ENCODE data around the gene PARP15.

Gene PARP15

DNA sequence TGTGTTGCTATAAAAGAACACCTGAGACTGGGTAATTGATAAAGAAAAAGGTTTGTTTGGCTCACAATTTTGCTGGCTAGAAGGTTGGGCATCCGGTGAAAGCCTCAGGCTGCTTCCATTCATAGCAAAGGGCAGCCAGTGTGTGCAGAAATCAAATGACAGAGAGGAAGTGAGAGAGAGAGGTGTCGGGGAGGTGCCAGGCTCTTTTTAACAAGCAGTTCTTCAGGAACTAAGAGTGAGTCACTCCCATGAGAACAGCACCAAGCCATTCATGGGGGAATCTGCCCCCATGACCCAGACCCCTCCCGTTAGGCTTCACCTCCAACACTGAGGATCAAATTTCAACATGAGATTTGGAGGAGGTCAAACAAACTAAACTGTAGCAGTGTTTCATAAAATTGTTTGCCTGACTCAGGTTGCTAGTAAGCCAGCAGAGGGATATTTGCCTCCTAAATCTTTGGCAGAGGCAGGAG, 4.5 kb upstream of the PARP15 start:
- peak in 1 of 2 donors; percentile 20 for DNase-seq (ENCODE audit: low read depth in 2 of 2)

DNA sequence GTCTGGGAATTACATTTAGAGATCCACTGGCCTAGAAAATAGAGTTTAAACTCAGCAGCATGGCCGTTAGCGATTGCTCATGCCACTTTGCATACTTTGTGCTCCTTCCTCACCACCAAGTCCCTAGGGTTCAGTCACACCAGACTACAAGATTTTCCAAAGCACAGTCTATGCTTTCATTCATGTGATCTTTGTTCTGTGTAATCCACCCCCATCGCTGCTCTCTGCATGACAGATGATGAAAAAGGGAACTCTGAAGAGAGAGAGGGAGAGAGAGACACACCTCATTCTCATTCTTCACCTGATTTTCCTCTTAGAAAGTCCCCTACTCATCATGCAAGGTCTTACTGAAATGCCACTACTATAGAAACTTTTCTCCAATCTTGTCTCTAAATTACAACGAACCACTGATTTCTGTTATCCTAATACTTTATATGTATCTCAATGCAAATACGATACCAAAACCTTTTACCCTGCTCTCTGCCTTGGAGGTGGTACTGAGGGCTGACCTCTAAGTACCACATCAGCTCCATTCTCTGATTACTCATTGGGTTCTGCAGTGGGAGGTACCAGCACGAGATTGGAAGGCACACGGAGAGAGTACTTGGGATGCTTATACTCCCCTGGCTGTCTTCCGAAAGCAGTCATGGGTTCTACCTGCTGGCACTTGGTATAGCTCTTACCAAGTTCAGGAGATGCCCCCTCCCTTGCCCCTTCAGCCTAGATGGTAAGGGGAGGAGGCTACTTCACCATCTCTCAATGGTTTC, 1.1 kb upstream of the PARP15 start:
- DNase-seq (ENCODE audit: low read depth in 2 of 2): no peak

DNA sequence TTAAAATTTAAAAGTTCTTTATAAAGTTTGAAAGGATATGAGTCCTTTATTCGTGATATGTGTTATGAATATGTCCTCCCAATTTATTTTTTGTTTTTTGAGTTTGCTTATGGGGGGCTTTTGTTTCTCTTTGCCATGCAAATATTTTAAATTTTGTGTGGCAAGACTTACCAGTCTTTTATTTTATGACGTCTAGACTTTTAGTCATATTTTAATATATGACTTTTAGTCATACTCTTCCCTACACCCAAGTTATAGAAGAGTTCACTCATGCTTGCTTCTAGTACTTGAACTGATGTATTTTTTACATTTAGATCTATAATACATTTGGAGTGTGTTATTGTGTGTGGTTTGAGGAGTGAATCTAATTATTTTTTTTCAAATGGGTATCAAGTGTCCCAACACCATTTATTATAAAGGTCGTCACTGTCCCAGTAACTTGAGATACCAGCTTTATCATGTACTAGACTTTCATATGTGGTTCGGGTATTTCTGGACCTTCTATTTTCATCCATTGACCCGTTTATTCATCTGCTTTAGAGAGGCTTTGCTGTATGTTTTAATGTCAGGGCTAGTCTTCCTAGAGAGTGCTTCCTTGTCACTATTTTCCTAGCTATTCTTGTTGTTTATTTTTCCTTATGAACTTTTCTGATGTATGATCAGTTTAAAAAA, 755 bp downstream of the PARP15 start:
- DNase-seq (ENCODE audit: low read depth in 2 of 2): no peak

DNA sequence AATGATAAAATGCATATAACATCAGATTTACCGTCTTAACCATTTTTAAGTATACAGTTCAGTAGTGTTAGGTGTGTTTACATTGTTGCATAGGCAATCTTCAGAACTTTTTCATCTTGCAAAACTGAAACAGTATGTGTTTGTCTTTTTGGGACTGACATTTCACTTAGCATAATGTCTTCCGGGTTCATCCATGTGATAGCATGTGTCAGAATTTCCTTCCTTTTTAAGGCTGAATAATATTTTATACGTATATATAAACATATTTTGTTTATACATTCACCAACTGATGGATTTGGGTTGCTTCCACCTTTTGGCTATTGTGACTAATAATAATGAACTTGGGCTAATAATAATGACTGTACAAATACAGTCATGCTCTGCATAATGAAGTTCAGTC, 3.0 kb downstream of the PARP15 start:
- DNase-seq (ENCODE audit: low read depth in 2 of 2): no peak

DNA sequence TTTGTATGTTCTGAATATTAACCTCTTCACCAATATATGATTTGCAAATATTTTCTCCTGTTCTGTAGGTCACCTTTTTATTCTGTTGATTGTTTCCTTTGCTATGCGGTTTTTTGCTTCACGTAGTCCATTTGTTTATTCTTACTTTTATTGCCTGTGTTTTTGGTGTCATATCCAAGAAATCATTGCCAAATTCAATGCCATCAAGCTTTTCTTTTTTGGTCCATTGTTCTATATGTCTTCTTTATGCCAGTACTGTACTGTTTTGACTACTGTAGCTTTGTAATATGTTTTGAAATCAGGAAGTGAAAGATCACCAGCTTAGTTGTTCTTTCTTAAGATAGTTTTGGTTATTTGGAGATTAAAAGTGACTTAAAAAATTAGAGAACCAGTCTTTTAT, 4.2 kb downstream of the PARP15 start:
- no peak for DNase-seq (ENCODE audit: low read depth in 2 of 2)

DNA sequence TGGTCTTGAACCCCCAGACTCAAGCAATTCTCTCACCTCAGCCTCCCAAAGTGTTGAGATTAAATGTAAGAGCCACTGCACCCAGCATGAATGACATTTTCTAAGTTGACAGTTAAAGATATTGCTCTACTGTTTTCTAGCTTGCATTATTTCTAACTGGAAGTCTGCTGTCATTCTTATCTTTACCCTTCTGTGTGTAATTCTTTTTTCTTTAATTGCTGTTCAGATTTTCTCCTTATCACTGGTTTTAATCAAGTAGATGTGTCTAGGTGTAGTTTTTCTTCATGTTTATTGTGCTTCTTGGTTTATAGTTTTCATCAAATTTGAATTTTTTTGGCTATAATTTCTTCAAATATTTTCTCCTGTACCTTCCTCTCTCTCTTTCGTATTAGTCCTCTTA, 4.9 kb downstream of the PARP15 start:
- DNase-seq (ENCODE audit: low read depth in 2 of 2): no peak

DNA sequence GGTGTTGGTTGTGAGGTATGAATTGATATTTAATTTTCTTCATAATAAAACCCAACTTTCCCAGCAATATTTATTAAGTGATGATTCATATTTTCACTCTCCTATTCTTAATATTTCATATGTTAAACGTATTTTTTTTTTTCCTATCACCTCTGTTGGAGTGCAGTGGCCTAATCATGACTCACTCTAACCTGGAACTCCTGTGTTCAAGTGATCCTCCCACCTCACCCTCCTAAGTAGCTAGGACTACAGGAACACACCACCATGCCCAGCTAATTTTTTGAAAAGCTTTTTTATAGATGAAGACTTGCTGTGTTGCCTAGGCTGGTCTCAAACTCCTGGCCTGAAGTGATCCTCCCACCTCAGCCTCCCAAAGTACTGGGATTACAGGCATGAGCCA, 8.6 kb downstream of the PARP15 start:
- no peak for DNase-seq (ENCODE audit: low read depth in 2 of 2)

DNA sequence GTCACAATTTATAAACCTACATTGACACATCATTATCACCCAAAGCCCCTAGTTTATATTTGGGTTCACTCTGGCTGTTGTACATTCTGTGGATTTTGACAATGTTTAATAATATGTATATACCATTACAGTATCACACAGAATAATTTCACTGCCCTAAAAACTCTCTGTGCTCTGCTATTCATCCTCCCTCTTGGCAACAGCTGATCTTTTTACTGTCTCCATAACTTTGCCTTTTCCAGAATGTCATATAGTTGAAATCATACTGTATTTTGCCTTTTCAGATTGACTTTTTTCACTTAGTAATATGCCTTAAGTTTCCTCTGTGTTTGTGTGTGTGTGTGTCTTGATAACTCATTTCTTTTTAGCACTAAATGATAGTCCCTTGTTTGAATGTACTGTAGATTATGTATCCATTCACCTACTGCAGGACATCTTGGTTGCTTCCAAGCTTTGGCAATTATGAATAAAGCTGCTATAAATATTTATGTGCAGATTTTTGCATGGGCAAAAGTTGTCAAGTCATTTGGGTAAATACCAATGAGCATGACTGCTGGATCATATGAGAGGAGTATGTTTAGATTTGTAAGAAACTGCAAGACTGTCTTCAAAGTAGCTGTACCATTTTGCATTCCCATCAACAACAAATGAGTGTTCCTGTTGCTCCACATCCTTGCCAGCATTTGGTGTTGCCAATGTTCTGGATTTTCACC, 9.5 kb downstream of the PARP15 start:
- DNase-seq (ENCODE audit: low read depth in 2 of 2): no peak

DNA sequence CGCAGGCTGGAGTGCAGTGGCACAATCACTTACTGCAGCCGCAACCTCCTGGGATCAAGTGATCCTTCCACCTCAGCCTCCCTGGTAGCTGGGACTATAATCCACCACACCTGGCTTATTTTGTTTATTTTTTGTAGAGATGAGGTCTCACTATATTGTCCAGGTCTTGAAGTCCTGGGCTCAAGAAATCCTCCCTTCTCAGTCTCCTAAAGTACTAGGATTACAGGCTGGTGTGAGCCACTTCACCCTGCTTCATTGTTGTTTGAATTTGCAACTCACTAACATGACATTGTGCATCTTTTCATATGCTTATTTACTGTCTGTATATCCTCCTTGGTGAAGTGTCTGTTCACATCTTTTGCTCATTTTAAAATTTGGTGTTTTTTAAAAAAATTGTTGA, 10.1 kb downstream of the PARP15 start:
- no peak for DNase-seq (ENCODE audit: low read depth in 2 of 2)

DNA sequence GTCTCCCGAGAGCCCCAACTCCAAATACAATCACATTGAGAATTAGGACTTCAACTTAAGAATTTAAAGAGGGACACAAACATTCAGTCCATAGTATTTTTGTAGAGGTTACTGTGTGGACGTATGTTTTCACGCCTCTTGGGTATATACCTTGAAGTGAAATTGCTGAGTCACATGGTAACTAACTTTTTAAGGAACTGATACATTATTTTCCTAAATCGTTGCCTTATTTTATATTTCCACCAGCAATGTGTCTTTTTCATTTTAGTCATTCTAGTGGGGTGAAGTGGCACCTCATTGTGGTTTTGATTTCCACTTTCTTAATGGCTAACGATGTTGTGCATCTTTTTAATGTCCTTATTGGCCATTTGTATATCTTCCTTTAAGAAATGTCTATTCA, 11.8 kb downstream of the PARP15 start:
- DNase-seq (ENCODE audit: low read depth in 2 of 2): no peak

DNA sequence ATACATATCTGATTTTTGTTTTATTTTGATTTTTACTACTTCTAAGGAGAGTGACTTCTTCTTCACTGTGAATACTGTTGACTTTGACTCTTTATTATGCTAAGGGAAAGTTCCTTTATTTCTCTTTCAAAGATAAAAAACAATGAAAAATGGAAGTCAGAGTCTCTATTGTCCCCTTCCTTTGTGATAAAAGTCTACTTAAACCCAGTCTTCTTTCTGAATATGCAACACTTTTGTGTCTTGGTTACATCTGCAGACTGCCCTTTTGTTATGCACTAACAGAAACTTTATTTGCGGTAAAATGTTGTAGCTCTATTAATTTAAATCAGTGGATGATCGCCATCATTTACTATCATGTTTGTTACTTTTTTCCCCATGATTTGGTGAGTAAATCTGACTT, 13.2 kb downstream of the PARP15 start:
- no peak for DNase-seq (ENCODE audit: low read depth in 2 of 2)

DNA sequence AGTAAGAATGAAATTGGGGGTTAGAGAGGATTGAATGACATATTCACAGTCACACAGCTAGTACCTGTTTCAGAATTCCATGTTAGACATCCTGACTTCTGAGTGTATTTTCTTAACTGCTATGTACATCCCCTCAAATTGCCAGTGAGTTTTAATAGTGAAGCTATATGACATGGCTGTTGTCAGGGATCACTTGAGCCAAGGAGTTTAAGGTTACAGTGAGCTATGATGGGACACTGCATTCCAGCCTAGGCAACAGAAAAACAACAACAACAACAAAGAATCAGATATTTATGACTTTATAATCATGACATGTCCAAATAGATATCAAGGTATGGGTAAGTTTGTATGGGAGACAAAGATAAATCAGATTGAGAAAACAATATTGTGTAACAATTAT, 16.6 kb downstream of the PARP15 start:
- DNase-seq (ENCODE audit: low read depth in 2 of 2): no peak

DNA sequence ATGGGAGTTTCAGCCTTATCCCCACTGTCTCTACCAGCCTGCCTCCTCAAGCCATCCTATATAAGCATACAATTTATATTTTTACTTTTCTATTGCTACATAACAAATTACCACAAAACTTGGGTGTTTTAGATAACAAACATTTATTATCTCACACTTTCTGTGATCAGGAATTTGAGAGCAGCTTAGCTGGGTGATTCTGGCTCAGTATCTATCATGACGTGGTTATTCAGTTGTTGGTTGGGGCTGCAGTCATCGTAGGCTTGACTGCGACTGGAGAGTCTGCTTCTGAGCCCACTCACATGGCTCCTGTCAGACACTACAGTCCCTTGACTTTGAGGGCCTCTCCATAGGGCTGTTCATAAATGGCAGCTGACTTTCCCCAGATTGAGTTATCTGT, 20.7 kb downstream of the PARP15 start:
- no peak for DNase-seq (ENCODE audit: low read depth in 2 of 2)

DNA sequence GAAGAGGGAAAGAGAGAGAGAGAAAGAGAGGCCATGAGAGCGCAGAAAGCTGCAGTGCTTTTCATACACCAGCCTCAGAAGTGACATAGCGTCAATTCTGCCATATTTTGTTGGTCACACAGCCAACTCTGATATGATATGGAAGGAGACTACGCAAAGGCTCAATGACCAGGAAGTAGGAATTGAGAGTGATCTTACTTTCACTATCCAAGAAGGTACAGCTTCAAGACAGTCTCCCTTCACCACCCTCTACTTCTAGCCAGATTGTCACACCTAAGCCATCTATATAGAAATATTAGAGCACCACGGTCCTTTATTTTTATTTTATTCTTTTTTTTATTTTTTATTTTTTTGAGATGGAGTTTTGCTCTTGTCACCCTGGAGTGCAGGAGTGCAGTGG, 21.1 kb downstream of the PARP15 start:
- no peak for DNase-seq (ENCODE audit: low read depth in 2 of 2)

DNA sequence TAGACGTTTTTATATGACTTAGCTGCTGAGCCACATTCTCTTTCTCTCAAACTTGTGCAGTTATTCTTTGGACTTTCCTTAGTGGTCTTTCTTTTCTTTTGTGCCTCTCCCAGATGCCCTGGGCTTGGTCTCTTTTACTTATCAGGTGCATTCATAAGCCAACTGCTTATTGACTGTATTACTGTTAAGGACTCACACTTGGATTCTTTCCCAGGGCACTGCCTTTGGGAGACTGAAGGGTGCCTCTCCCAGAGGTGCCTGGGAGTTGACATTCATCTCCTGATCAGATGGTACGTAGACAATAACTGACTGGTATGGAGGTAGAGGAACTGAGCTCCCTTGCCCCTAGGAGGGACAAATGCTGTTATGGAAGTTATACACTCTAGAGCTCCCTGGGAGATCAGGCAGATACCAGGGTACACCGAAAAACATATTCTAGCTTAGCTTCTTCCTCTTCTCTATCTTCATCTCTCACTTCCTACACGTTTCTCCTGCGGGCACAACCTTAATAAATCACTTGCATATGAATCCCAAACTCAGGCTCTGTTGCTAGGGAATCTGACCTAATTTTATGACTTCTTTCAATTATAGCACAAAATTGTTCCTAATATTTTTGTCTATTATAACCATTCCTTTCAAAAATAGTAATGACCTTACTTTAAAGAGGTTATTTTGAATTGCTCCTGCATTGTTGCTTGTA, 24.7 kb downstream of the PARP15 start:
- DNase-seq (ENCODE audit: low read depth in 2 of 2): no peak

DNA sequence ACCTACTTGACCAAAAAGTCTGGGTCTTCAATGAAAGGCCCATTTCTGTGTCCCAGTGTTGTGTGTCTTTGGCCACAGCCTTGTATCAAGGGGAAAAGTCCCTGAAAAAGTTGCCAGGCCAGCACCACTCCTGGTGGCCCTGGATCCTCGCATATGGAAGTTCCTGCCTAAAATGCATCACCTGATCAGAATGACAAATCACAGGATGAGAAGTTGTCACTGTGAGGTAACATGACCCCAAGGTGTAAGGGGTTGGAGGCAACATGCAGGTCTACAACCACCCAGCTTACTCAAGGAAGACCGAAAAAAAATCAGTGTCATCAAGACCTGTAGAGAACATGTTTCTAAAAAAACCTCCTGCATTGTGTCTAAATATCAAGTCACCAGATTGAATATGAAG, 25.6 kb downstream of the PARP15 start:
- DNase-seq (ENCODE audit: low read depth in 2 of 2): no peak

DNA sequence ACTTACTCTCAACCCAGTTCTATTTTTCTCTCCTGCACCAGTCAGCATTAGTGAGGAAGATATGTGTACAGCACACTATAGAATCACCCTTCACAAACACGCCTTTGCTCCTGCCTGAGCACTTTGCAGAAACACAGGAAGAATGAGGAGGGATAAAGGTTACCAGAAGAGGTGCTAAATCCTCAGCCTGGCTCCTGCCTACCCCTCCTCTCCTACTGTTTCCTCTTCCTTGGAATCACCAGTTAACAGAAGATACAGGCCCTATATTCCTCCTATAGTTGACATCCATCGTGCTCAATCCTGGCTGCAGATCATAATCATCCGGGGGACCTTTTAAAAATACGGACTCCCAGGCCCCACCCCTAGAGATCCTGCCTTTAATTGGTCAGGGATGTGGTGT, 28.9 kb downstream of the PARP15 start:
- DNase-seq (ENCODE audit: low read depth in 2 of 2): no peak

DNA sequence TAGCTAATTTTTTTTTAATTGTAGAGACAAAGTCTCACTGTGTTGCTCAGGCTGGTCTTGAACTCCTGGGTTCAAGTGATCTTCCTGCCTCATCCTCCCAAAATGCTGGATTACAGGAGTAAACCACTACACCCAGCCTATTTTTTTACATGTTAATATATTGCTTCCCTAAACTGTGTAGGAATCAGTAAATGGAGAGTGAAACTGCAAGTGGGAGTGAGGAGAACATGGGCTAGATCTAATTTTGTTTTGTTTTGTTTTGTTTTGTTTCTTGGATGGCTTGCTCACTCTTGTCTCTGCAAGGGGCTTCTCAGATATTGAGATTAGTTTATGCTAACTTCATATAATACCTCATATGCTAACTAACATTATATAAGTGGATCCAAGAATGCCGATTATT, 31.5 kb downstream of the PARP15 start:
- no peak for DNase-seq (ENCODE audit: low read depth in 2 of 2)

DNA sequence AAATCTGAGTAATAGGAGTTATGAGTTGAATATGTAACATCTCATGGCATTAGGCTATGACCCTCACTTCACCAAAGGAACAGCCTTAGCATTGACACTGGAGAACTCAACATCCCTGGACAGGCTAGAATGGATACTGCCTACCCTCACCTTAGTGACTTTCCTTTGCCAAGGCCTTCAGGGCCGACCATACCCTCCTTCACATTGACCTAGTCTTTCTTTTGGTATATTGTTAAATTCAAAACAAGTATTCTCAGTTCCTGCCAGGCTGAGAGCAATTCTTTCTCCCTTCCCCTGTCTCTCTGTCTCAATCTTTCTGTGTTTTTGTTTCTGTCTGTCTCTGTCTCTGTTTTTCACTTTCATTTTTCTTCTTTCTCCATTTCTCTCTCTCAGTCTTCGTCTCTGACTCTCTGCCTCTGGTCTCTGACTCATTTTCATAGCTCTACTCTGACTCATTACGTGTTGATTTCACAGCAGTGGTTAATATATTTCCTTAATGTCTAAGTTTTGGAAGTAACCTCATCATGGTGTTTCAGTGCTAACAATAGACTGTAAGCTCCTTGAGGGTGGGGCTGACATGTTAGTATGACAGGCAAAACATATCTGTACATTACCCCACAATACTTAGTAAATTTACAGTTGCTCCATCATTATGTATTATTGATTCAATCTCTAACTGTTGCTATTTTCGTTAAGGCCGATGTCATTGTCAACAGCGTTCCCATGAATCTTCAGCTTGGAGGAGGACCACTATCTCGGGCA, 32.5 kb downstream of the PARP15 start:
- no peak for DNase-seq (ENCODE audit: low read depth in 2 of 2)

DNA sequence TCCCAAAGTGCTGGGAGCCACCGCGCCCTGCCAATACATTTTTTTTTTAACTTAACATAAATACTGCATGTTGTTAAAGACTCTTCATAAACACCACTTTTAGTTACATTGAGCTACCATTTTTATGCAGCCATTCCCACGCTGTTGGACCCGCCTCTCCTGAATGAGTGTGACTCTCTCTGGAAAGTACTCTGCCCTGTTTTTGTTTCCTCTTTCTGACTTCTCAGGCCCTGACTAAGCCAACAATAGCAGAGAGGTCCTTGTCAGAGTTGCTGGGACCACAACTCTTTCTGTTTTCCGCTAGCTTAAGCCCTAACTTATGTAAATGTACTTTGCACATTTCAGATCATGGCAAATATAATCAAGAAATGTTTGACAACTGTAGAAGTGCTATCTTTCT, 35.2 kb downstream of the PARP15 start:
- DNase-seq (ENCODE audit: low read depth in 2 of 2): no peak

DNA sequence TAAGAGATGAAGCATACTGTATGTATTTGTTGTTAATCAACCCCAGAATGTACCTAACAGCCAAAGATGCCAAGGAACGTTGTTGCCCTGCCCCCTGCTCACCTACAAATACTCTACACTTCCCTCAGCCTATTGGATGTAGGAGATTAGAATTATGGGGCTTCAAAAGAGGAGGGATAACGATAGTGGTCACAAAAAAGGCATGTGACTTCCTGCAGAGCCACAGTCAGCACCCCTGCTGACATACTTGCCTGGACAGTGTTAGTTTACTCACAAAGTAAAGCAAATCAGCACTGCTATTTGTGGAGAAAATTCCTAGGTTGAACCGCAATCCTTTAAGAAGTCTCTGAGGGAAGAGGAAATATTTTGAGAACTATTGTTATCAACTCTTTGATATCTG, 37.9 kb downstream of the PARP15 start:
- no peak for DNase-seq (ENCODE audit: low read depth in 2 of 2)

DNA sequence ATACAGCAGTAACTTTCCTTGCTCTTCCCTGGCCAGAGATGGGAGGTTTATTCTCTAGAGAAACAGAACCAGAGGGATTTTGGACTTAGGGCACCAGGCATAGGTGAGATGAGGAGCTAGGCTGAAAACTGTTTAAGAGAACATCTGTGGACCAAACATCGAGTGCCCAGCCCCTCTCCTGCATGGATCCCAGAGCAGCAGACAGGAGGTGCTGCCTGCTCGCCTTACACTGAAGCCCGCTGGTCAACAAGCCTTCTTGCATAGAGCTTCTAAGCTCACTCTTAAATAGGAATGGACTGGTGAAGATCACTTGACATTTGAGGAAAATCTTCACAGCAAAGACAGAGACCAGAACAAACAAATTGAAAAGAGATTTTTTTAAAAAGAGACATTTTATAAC, 41.2 kb downstream of the PARP15 start:
- DNase-seq (ENCODE audit: low read depth in 2 of 2): no peak

Data from stimulated activated CD8-positive, alpha-beta memory T cell treated with anti-CD3 and anti-CD28 coated beads, Interleukin-2, amount 100 ng/mL, for 1 hour (primary cell).